ENCODE data around the gene TMC3.
"Not testable (repeated sequence)": the region's sequence is repeated elsewhere in the genome, so short reads cannot be mapped to it uniquely, and the experiment has no call there.

TMC3 gene

DNA sequence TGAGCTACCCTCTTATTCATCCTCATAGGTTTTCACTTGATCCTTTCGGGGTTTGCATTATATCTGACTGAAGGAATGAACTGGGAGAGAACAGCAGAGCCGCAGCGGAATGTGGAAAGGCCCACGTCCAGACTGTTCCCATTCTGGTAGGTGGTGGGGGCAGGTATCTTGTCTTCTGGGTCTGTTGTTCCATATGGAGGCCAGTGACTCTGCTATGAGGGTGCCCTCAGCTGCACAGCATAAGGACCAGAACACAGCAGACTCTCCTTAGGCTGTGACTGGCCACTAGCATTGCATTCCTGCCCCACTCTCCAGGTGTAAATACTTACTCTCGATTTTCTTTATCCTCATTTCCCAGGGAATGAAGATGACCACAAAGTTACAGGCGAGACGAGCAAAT is 12.1 kb downstream of the TMC3 start:
- no peak overlapping the region for H3K4me3 ChIP-seq (ENCODE audit: low read depth, low read length)
- TF ChIP-seq CTCF (IDR thresholded peaks at IDR 0.05; ENCODE audit: low read depth, low read length), result no peak

GRCh38 chr15:81360491-81360890 is 13.5 kb downstream of the TMC3 start:
- no peak for TF ChIP-seq CTCF (IDR thresholded peaks at IDR 0.05; ENCODE audit: low read depth, low read length)

GRCh38 chr15:81358248-81358647 is 15.8 kb downstream of the TMC3 start:
- H3K4me3 ChIP-seq (ENCODE audit: low read depth, low read length), result no peak overlapping the region
- no peak for TF ChIP-seq CTCF (IDR thresholded peaks at IDR 0.05; ENCODE audit: low read depth, low read length)

More at GRCh38 chr15:81360491-81360890, 13.5 kb downstream of the TMC3 start:
- no peak overlapping the region for H3K4me3 ChIP-seq (ENCODE audit: low read depth, low read length)

DNA sequence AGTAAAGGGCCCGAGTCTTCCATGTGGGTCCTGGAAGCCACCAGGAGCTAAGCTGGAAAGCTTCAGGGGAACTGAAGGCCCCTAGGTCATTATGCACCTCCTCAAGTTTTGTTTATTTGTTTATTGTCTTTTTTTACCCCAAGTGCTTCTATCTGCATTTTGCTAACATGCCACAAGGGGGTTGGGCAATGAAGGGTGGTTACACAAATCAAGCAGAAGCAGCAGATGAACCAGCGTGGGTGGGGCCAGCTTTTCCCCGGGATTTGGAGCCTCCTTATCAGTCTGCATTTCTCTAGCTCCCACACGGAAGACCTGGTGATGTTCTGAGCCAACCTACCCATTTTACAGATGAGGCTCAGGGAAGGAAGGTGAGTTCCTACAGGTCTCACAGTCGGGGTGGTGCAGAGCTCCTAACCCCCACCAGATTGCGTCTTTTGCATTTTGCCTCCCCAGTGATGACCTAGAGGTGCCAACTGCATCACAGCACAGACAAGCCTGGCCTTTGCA is 16.8 kb downstream of the TMC3 start:
- TF ChIP-seq CTCF (IDR thresholded peaks at IDR 0.05; ENCODE audit: low read depth, low read length), result no peak

DNA sequence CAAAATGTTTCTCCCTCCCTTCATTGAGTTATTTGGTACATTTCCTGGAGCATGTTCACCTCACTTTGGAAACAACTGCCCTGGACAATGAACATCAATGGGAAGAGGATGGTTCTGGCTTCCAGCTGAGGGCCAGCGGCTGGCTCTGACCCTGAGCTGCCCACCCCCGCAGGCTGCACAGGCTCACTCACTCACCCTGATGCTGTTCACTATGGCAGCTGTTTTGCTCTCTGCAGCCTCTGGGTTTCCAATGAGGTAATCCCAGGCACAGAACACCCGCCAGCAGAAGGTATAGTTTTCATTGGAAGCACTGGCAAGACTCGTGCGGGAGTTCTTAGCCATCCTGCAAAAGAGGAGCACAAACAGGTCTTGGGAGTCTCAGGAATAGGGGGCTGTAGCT is 17.8 kb downstream of the TMC3 start:
- no peak overlapping the region for H3K4me3 ChIP-seq (ENCODE audit: low read depth, low read length)
- TF ChIP-seq CTCF (IDR thresholded peaks at IDR 0.05; ENCODE audit: low read depth, low read length), result no peak

More for the DNA sequence above, 16.8 kb downstream of the TMC3 start:
- no peak overlapping the region for H3K4me3 ChIP-seq (ENCODE audit: low read depth, low read length)

- no peak overlapping the region for H3K4me3 ChIP-seq (ENCODE audit: low read depth, low read length)
- no peak for TF ChIP-seq CTCF (IDR thresholded peaks at IDR 0.05; ENCODE audit: low read depth, low read length)
These were observed 22.4 kb downstream of the TMC3 start for GRCh38 chr15:81351651-81352050.

DNA sequence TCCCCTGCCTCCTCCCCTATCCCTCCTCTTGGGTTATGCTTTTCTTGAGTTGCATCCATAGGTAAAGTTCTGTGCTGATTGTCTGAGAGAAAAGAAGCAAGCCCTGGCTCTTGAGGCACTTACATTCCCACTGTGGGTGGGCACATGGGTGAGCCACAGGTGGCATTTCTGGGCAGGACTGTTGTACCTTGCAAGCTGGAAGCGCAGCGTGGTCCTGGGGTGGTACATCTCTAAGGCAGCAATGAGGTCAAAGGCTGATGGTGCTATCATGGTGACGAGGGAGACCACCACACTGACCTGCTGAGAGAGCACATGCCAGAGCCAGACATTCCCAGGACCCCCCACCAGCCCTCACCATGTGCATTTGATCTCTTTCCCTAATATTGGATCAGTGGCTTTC is 24.7 kb downstream of the TMC3 start:
- H3K4me3 ChIP-seq (ENCODE audit: low read depth, low read length), result no peak overlapping the region
- TF ChIP-seq CTCF (IDR thresholded peaks at IDR 0.05; ENCODE audit: low read depth, low read length), result no peak

- H3K4me3 ChIP-seq (ENCODE audit: low read depth, low read length), result not testable (repeated sequence)
These were observed 25.3 kb downstream of the TMC3 start for GRCh38 chr15:81348691-81349090.
